ENCODE measurements around the gene TBXA2R. TPM values are rescaled to one million over a fixed set of nuclear protein-coding genes. Genes with fewer than 3 reads are reported as not detected.

TBXA2R gene
- total RNA-seq, 2 experiments from 2014 or later = 0.47 to 0.75 TPM

DNA sequence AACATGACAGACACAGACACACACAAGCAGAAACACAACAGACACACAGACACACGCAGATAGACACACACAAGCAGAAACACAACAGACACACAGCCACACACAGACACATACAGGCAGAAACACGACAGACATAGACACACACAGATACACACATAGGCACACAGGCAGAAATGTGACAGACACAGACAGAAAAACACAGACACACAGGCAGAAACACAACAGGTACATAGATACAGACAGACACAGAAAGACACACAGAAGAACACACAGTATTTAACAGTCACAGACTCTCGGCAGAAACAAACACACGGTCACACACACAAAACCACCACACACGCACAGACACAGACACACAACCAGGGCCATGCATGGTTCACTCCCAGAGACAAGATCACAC lies 905 bp downstream of the TBXA2R start:
- H3K9me3 Mint-ChIP-seq = no peaks in the 10 kb centered on the region
- ChIA-PET CTCF (no interaction called here), POLR2A (interaction anchor here (2.0 kb wide), 1 partner anchor 21 kb away, joined by 9 read pairs; the partner anchor contains the start of gene GIPC3)
- no peaks in the 10 kb centered on the region for H3K27me3 Mint-ChIP-seq
- Histone ChIP-seq H3K27me3 (ENCODE audit: control insufficient read depth in 1 of 2, insufficient read depth in 2 of 2, low read length in 2 of 2) (peaks cover 0 to 3% of the 10 kb centered on the region in 2 experiments), H3K4me3 (ENCODE audit: low read length) (peak overlapping the region; percentile 49), H3K9me3 (ENCODE audit: control insufficient read depth in 1 of 2, insufficient read depth in 1 of 2, low read length in 2 of 2) (peaks cover 0 to 26% of the 10 kb centered on the region in 2 experiments), H3K36me3 (ENCODE audit: insufficient read depth, low read length) (peaks cover 3% of the 10 kb centered on the region), H3K4me1 (ENCODE audit: insufficient read depth, low read length) (peaks cover 40% of the 10 kb centered on the region), H3K27ac (ENCODE audit: low read depth in 1 of 2, low read length in 2 of 2) (no peak overlapping the region)
- TF ChIP-seq, protein P1, sequence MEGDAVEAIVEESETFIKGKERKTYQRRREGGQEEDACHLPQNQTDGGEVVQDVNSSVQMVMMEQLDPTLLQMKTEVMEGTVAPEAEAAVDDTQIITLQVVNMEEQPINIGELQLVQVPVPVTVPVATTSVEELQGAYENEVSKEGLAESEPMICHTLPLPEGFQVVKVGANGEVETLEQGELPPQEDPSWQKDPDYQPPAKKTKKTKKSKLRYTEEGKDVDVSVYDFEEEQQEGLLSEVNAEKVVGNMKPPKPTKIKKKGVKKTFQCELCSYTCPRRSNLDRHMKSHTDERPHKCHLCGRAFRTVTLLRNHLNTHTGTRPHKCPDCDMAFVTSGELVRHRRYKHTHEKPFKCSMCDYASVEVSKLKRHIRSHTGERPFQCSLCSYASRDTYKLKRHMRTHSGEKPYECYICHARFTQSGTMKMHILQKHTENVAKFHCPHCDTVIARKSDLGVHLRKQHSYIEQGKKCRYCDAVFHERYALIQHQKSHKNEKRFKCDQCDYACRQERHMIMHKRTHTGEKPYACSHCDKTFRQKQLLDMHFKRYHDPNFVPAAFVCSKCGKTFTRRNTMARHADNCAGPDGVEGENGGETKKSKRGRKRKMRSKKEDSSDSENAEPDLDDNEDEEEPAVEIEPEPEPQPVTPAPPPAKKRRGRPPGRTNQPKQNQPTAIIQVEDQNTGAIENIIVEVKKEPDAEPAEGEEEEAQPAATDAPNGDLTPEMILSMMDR (IDR thresholded peaks at IDR 0.05) = no peak
- H3K36me3 Mint-ChIP-seq (ENCODE audit: low read depth) = peaks cover 6% of the 10 kb centered on the region
- intact Hi-C loops (cut with DNase I, micrococcal nuclease) = loop anchor here in 1 of 2 experiments (1.0 kb wide), 1 partner anchor 60 kb away; no protein-coding TSS in a partner anchor
- DNase-seq = no peak
- H3K4me3 Mint-ChIP-seq = no peak overlapping the region
- H3K27ac Mint-ChIP-seq = no peak overlapping the region
- peaks cover 14% of the 10 kb centered on the region for H3K4me1 Mint-ChIP-seq (ENCODE audit: low read depth)
- ATAC-seq (ENCODE audit: poor library complexity) = peak; percentile 7

DNA sequence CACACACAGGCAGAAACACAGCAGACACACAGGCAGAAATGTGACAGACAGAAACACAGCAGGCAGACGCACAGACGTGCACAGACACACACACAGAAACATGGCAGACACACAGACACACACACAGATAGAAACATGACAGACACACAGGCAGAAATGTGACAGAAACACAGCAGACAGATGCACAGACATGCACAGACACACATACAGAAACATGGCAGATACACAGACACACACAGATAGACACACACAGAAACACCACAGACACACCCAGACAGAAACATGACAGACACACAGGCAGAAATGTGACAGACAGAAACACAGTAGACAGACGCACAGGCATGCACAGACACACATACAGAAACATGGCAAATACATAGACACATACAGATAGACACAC lies 1.3 kb downstream of the TBXA2R start:
- H3K27ac ChIP-seq (ENCODE audit: low read depth in 1 of 2, low read length in 2 of 2) = no peak overlapping the region

DNA sequence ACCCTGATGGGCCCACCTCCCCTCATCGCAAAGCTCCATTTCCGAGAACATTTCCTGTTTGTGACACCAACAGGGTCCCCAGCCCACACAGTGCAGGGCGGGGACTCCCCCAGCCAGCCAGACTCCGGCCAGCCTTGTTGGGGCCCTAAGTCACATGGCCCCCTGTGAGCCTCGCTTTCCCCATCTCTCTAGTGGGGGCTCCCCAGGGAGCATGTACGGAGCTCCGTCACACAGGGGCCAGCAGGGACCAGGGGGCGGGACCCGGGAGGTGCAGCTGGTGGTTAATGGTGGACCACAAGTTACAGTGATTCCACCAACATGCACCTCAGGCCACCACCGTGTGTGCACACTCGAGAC lies 1.7 kb downstream of the TBXA2R start:
- TF ChIP-seq, protein P1 (IDR thresholded peaks at IDR 0.05) = no peak
- DNase-seq (peak in 7 of 14 experiments; percentile 13 to 48 (median 36)), ATAC-seq (ENCODE audit: poor library complexity) (peak; percentile 64)
- Mint-ChIP-seq H3K36me3 (ENCODE audit: low read depth) (no peaks in the 10 kb centered on the region), H3K27ac (no peak overlapping the region), H3K9me3 (no peaks in the 10 kb centered on the region), H3K4me3 (no peak overlapping the region), H3K27me3 (no peaks in the 10 kb centered on the region), H3K4me1 (ENCODE audit: low read depth) (peaks cover 14% of the 10 kb centered on the region)
- peaks cover 40% of the 10 kb centered on the region for H3K4me1 ChIP-seq (ENCODE audit: insufficient read depth, low read length)
- intact Hi-C loops (cut with DNase I, micrococcal nuclease) = no loop called here
- CTCF ChIA-PET = no interaction called here
- peaks cover 0 to 23% of the 10 kb centered on the region in 2 experiments for H3K9me3 ChIP-seq (ENCODE audit: control insufficient read depth in 1 of 2, insufficient read depth in 1 of 2, low read length in 2 of 2)
- POLR2A ChIA-PET = interaction anchor here (0.6 to 1.2 kb wide), 9 partner anchors 14 to 158 kb away, joined by 3 to 6 read pairs (median 4); partner anchors contain the start of genes MFSD12 and MRPL54
- H3K27me3 ChIP-seq (ENCODE audit: control insufficient read depth in 1 of 2, insufficient read depth in 2 of 2, low read length in 2 of 2) = peaks cover 0 to 3% of the 10 kb centered on the region in 2 experiments
- H3K4me3 ChIP-seq (ENCODE audit: low read length) = peak overlapping the region; percentile 49
- no peak overlapping the region for H3K27ac ChIP-seq (ENCODE audit: low read depth in 1 of 2, low read length in 2 of 2)
- no peaks in the 10 kb centered on the region for H3K36me3 ChIP-seq (ENCODE audit: insufficient read depth, low read length)

More for the DNA sequence above, 1.3 kb downstream of the TBXA2R start:
- Mint-ChIP-seq H3K36me3 (ENCODE audit: low read depth) (peaks cover 2% of the 10 kb centered on the region), H3K4me1 (ENCODE audit: low read depth) (peaks cover 14% of the 10 kb centered on the region), H3K27ac (no peak overlapping the region), H3K4me3 (no peak overlapping the region), H3K27me3 (no peaks in the 10 kb centered on the region), H3K9me3 (no peaks in the 10 kb centered on the region)
- Histone ChIP-seq H3K36me3 (ENCODE audit: insufficient read depth, low read length) (no peaks in the 10 kb centered on the region), H3K4me3 (ENCODE audit: low read length) (peak overlapping the region; percentile 49), H3K27me3 (ENCODE audit: control insufficient read depth in 1 of 2, insufficient read depth in 2 of 2, low read length in 2 of 2) (peaks cover 0 to 3% of the 10 kb centered on the region in 2 experiments), H3K9me3 (ENCODE audit: control insufficient read depth in 1 of 2, insufficient read depth in 1 of 2, low read length in 2 of 2) (peaks cover 0 to 26% of the 10 kb centered on the region in 2 experiments), H3K4me1 (ENCODE audit: insufficient read depth, low read length) (peaks cover 40% of the 10 kb centered on the region)
- peak; percentile 48 for ATAC-seq (ENCODE audit: poor library complexity)
- POLR2A ChIA-PET = interaction anchor here (0.6 to 1.2 kb wide), 7 partner anchors 17 to 157 kb away, joined by 3 to 6 read pairs (median 5); partner anchors contain the start of genes MFSD12 and MRPL54
- no peak for DNase-seq
- TF ChIP-seq, protein P1 (IDR thresholded peaks at IDR 0.05) = no peak
- intact Hi-C loops (cut with DNase I, micrococcal nuclease) = no loop called here
- CTCF ChIA-PET = no interaction called here

Measured in CD4-positive, alpha-beta T cell (primary cell).